PC-9 (cell line): Measurements from ENCODE around the gene C17orf58.

Source experiments
- CTCF ChIP-seq: fragments of 200-600 bp; sonication (generic); conservative IDR thresholded peaks from 2 replicates; pipeline ENCODE4 v1.6.1; 2017; ENCODE audit warnings: mixed run types, antibody characterized with exemption, mild to moderate bottlenecking, moderate library complexity
- EZH2 ChIP-seq: fragments of 200-600 bp; sonication (generic); IDR thresholded peaks from 2 replicates; pipeline ENCODE4 v1.8.0; 2017; ENCODE audit warnings: antibody characterized with exemption, low read depth

- no peak for TF ChIP-seq CTCF
- no peak for TF ChIP-seq EZH2
Observed at GRCh38 chr17:67993998-67994361, 2.3 kb downstream of the C17orf58 start.
